HepG2 (cell line): Measurements from ENCODE around the gene TNFRSF9.

Experiments used
- ARNTL ChIP-seq: sonication (generic); formaldehyde crosslinking; IDR thresholded peaks from 2 replicates; pipeline ENCODE4 v1.4.0; 2020; ENCODE audit warnings: mild to moderate bottlenecking, missing genetic modification reagents
- CBX5 ChIP-seq: sonication (generic); formaldehyde crosslinking; IDR thresholded peaks from 2 replicates; pipeline ENCODE4 v1.4.0; 2020; ENCODE audit warnings: missing genetic modification reagents, borderline replicate concordance
- FOXK1 ChIP-seq: sonication (generic); formaldehyde crosslinking; IDR thresholded peaks from 2 replicates; pipeline ENCODE4 v1.4.0; 2020; ENCODE audit warnings: low read depth, missing genetic modification reagents, borderline replicate concordance
- FOXP4 ChIP-seq: sonication (generic); formaldehyde crosslinking; IDR thresholded peaks from 2 replicates; pipeline ENCODE4 v1.4.0; 2020; ENCODE audit warnings: missing genetic modification reagents
- MAX ChIP-seq: IDR thresholded peaks from 2 replicates; pipeline ENCODE4 v1.6.1; 2012; ENCODE audit warnings: inconsistent platforms
- POLR2A ChIP-seq, 2 experiments: IDR thresholded peaks; 2 replicates each; pipeline ENCODE4 v1.6.1; 2011; ENCODE audit warnings: low read depth in 2 of 2, low read length in 2 of 2, mild to moderate bottlenecking in 1 of 2, moderate library complexity in 1 of 2; ENCODE audit not compliant: insufficient read depth in 1 of 2
- REST ChIP-seq, 2 experiments: IDR thresholded peaks; 2 replicates each; pipeline ENCODE4 v1.6.1; 2011 to 2012; ENCODE audit warnings: low read length in 2 of 2, borderline replicate concordance in 1 of 2, low read depth in 1 of 2, mild to moderate bottlenecking in 1 of 2, moderate library complexity in 1 of 2
- ZBTB8A ChIP-seq: sonication (generic); formaldehyde crosslinking; IDR thresholded peaks from 2 replicates; pipeline ENCODE4 v1.4.0; 2020; ENCODE audit warnings: mild to moderate bottlenecking, low read depth, missing genetic modification reagents, borderline replicate concordance
- ZNF839 ChIP-seq: sonication (generic); formaldehyde crosslinking; IDR thresholded peaks from 2 replicates; pipeline ENCODE4 v1.4.0; 2020; ENCODE audit warnings: missing genetic modification reagents, mild to moderate bottlenecking, borderline replicate concordance
- TF ChIP-seq, protein P1 (sequence below): sonication (generic); formaldehyde crosslinking; IDR thresholded peaks from 2 replicates; pipeline ENCODE4 v1.4.0; 2020; ENCODE audit warnings: mild to moderate bottlenecking, missing genetic modification reagents
- TF ChIP-seq, protein P2 (sequence below): sonication (generic); formaldehyde crosslinking; IDR thresholded peaks from 2 replicates; pipeline ENCODE4 v1.5.0; 2020; ENCODE audit warnings: mild to moderate bottlenecking, missing genetic modification reagents, moderate library complexity

DNA sequence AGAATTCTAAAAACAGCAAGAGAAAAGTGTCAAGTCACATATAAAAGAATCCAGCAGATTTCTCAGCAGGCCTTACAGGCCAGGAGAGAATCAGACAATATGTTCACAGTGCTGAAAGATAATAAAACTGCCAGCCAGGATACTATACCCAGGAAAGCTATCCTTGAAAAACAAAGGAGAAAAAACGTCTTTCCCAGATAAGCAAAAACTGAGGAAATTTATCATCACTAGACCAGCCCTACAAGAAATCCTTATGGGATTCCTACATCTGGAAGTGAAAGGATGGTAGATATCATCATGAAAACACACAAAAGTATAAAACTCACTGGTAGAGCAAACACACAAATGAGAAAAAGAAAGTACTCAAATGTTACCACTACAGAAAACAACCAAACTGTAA lies 62.6 kb downstream of the TNFRSF9 start:
- TF ChIP-seq POLR2A (IDR thresholded peaks at IDR 0.05; ENCODE audit: insufficient read depth in 1 of 2, low read depth in 2 of 2, low read length in 2 of 2) (no peak), FOXP4 (no peak), ZNF839 (no peak), REST (IDR thresholded peaks at IDR 0.05; ENCODE audit: borderline replicate concordance in 1 of 2, low read depth in 1 of 2, low read length in 2 of 2) (no peak), FOXK1 (CRISPR knock-in tag) (no peak), CBX5 (CRISPR knock-in tag) (no peak), ZBTB8A (CRISPR knock-in tag) (no peak), MAX (no peak), ARNTL (CRISPR knock-in tag) (no peak)
- TF ChIP-seq, protein P1, sequence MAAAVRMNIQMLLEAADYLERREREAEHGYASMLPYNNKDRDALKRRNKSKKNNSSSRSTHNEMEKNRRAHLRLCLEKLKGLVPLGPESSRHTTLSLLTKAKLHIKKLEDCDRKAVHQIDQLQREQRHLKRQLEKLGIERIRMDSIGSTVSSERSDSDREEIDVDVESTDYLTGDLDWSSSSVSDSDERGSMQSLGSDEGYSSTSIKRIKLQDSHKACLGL = no peak
- TF ChIP-seq, protein P2, sequence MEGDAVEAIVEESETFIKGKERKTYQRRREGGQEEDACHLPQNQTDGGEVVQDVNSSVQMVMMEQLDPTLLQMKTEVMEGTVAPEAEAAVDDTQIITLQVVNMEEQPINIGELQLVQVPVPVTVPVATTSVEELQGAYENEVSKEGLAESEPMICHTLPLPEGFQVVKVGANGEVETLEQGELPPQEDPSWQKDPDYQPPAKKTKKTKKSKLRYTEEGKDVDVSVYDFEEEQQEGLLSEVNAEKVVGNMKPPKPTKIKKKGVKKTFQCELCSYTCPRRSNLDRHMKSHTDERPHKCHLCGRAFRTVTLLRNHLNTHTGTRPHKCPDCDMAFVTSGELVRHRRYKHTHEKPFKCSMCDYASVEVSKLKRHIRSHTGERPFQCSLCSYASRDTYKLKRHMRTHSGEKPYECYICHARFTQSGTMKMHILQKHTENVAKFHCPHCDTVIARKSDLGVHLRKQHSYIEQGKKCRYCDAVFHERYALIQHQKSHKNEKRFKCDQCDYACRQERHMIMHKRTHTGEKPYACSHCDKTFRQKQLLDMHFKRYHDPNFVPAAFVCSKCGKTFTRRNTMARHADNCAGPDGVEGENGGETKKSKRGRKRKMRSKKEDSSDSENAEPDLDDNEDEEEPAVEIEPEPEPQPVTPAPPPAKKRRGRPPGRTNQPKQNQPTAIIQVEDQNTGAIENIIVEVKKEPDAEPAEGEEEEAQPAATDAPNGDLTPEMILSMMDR (CRISPR knock-in tag) = no peak
